Cortex of kidney (tissue), 1 donor: ENCODE results near the gene RASGRF1.

ENCODE experiments used
- DNase-seq: peaks from one replicate; lab custom pipeline; 2025; lab: John Stamatoyannopoulos, UW

The RASGRF1 gene

GRCh38 chr15:78957416-78958093 is 133.0 kb downstream of the RASGRF1 start:
- DNase-seq: no peak

GRCh38 chr15:78956937-78957336 is 133.6 kb downstream of the RASGRF1 start:
- no peak for DNase-seq

GRCh38 chr15:78955355-78955754 is 135.2 kb downstream of the RASGRF1 start:
- DNase-seq: no peak

GRCh38 chr15:78951841-78952238 is 138.7 kb downstream of the RASGRF1 start:
- DNase-seq: no peak

- DNase-seq: no peak
Measured at GRCh38 chr15:78950902-78951840, 139.4 kb downstream of the RASGRF1 start.

GRCh38 chr15:78950343-78950742 is 140.2 kb downstream of the RASGRF1 start:
- no peak for DNase-seq

GRCh38 chr15:78949461-78949860 is 141.1 kb downstream of the RASGRF1 start:
- DNase-seq: no peak

GRCh38 chr15:78947506-78947905 is 143.1 kb downstream of the RASGRF1 start:
- DNase-seq: no peak

GRCh38 chr15:78946493-78946892 is 144.1 kb downstream of the RASGRF1 start:
- DNase-seq: no peak

- peak; percentile 30 for DNase-seq
Measured at GRCh38 chr15:78944669-78945407, 145.7 kb downstream of the RASGRF1 start, which contains the start of gene CTSH. Gene CTSH (minus strand): TSS chr15:78945046. CDS start chr15:78944981, 65 bp downstream.

GRCh38 chr15:78944202-78944625 is 146.4 kb downstream of the RASGRF1 start:
- DNase-seq: no peak

- DNase-seq: no peak
Measured at GRCh38 chr15:78943692-78944091, 146.9 kb downstream of the RASGRF1 start.

GRCh38 chr15:78942741-78943140 is 147.8 kb downstream of the RASGRF1 start:
- DNase-seq: no peak

- DNase-seq: no peak
Measured at GRCh38 chr15:78938658-78939488, 151.7 kb downstream of the RASGRF1 start.

- DNase-seq: no peak
Measured at GRCh38 chr15:78937132-78937739, 153.3 kb downstream of the RASGRF1 start.

- no peak for DNase-seq
Measured at GRCh38 chr15:78934655-78935023, 155.9 kb downstream of the RASGRF1 start.

GRCh38 chr15:78933823-78934654 is 156.5 kb downstream of the RASGRF1 start:
- no peak for DNase-seq

- no peak for DNase-seq
Measured at GRCh38 chr15:78933187-78933822, 157.3 kb downstream of the RASGRF1 start.

GRCh38 chr15:78932258-78932808 is 158.2 kb downstream of the RASGRF1 start:
- DNase-seq: no peak
